Right atrium auricular region (tissue), 2 donors: ENCODE data around the gene GABPB2. TPM values are rescaled to one million over a fixed set of nuclear protein-coding genes. Genes with fewer than 3 reads are reported as not detected.

ENCODE experiments used
- DNase-seq: peaks from one replicate; pipeline ENCODE4 v3.0.0-alpha.2; 2019; ENCODE audit warnings: low spot score
- H3K27ac ChIP-seq, 2 donors: fragments of 200-600 bp; sonication (generic); 1 replicate in 1 of 2; 2 replicates in 1 of 2; pipeline ENCODE4 v1.5.1; 2016 to 2019
- H3K27me3 ChIP-seq, 2 donors: fragments of 200-600 bp; sonication (generic); one replicate each; pipeline versions ENCODE4 v1.5.1 to v1.6.0; 2017 to 2019
- H3K36me3 ChIP-seq: fragments of 200-600 bp; sonication (generic); one replicate; pipeline ENCODE4 v1.5.1; 2016
- H3K4me1 ChIP-seq, 2 donors: fragments of 200-600 bp; sonication (generic); one replicate each; pipeline versions ENCODE4 v1.5.1 to v1.6.0; 2017 to 2019
- H3K4me3 ChIP-seq, 2 donors: fragments of 200-600 bp; sonication (generic); 1 replicate in 1 of 2; 2 replicates in 1 of 2; pipeline ENCODE4 v1.5.1; 2017 to 2019; ENCODE audit warnings: mild to moderate bottlenecking in 1 of 2, moderate library complexity in 1 of 2
- H3K9me3 ChIP-seq, 2 donors: fragments of 200-600 bp; sonication (generic); one replicate each; pipeline ENCODE4 v1.5.1; 2019
- total RNA-seq, 2 donors: library from RNA; depleted of rRNA; stranded (reverse); fragments of >200 nt; gene quantifications; one replicate each; pipeline ENCODE4 v1.1.0, GENCODE V29; 2016
- TF ChIP-seq, protein P1 (sequence below), 2 donors: fragments of 200-600 bp; sonication (generic); IDR thresholded peaks; one replicate each; pipeline ENCODE4 v1.5.1; 2019; ENCODE audit warnings: antibody characterized with exemption in 2 of 2

The GABPB2 gene
- total RNA-seq, 2 donors from 2014 or later: 18.0 to 19.4 TPM

DNA sequence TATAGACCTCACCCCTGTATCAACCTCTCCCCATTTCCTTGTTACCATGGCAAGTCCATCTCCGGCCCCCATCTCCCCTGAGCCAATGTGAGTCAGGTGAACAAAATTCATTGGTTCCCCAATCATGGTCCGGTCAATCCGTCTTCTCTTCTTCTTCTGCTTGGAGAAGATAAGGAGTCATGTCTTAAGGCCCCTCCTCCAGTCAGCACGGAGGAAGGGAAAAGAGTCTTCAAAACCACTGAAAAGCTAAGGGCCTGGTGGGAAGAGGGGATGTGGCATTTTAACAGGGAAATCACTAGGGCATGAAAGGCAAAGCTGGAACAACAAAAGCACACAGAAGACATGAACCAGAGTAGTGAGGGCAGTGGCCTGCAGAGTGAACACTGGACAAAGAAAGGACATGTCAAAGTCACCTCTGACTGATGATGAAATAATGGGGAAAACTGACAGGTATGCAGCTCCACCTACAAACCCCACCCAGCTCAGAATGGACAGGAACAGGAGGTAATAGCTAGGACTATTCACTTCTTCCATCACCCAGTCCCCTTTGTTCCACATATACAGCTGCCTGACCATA is 15.5 kb upstream of the GABPB2 start:
- no peaks in the 10 kb centered on the region for H3K27me3 ChIP-seq
- TF ChIP-seq, protein P1, sequence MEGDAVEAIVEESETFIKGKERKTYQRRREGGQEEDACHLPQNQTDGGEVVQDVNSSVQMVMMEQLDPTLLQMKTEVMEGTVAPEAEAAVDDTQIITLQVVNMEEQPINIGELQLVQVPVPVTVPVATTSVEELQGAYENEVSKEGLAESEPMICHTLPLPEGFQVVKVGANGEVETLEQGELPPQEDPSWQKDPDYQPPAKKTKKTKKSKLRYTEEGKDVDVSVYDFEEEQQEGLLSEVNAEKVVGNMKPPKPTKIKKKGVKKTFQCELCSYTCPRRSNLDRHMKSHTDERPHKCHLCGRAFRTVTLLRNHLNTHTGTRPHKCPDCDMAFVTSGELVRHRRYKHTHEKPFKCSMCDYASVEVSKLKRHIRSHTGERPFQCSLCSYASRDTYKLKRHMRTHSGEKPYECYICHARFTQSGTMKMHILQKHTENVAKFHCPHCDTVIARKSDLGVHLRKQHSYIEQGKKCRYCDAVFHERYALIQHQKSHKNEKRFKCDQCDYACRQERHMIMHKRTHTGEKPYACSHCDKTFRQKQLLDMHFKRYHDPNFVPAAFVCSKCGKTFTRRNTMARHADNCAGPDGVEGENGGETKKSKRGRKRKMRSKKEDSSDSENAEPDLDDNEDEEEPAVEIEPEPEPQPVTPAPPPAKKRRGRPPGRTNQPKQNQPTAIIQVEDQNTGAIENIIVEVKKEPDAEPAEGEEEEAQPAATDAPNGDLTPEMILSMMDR (IDR thresholded peaks at IDR 0.05): no peak
- H3K9me3 ChIP-seq: no peaks in the 10 kb centered on the region
- peaks cover 0 to 42% of the 10 kb centered on the region in 2 donors for H3K4me1 ChIP-seq
- H3K27ac ChIP-seq: peak overlapping the region; percentile 32 to 96
- no peak for DNase-seq
- no peak overlapping the region for H3K4me3 ChIP-seq
- peaks cover 58% of the 10 kb centered on the region for H3K36me3 ChIP-seq

DNA sequence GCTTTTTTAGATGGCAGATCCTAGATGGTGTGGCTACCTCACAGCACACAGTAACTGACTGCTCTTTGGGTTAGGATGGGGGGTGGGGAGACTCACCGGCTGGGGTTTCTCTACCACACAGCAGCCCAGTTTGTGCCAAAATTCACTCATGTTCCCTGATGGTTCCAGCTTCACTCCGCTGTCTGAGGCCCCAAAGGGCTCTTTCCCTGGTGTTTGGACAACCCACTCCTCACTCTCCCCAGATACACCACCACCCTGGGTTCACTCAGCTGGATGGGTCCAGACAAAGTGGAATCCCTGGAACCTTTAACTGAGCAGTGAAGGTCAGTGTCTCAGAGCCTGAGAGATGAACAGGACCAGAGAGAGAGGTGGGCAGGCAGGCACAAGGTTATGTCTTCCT is 15.0 kb upstream of the GABPB2 start:
- peaks cover 56% of the 10 kb centered on the region for H3K36me3 ChIP-seq
- peaks cover 0 to 43% of the 10 kb centered on the region in 2 donors for H3K4me1 ChIP-seq
- H3K27me3 ChIP-seq: no peaks in the 10 kb centered on the region
- H3K9me3 ChIP-seq: no peaks in the 10 kb centered on the region
- TF ChIP-seq, protein P1 (IDR thresholded peaks at IDR 0.05): no peak
- peak overlapping the region; percentile 32 to 96 for H3K27ac ChIP-seq
- no peak overlapping the region for H3K4me3 ChIP-seq
- no peak for DNase-seq

DNA sequence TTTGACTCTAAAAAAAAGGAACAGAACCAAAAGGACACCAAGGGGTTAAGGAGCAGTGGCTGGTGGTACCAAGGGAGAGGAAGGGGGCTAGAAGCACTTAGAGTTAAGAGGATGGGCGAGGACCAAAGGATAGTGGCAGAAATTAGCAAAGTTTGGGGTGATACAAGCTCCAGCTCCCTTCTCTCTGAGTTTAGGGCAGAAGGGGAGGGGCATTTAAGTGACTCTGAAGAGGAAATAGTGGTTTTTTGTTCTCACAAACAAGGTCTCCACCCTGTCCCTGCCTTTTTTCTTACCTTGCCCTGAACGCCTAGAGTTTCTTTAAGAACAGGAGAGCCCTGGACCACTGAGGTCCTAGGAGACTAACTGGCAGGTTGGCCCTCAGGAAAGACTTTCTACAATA is 14.4 kb upstream of the GABPB2 start:
- Histone ChIP-seq H3K36me3 (peaks cover 52% of the 10 kb centered on the region), H3K27me3 (no peaks in the 10 kb centered on the region), H3K4me3 (peak overlapping the region in 1 of 2 donors; percentile 1)

DNA sequence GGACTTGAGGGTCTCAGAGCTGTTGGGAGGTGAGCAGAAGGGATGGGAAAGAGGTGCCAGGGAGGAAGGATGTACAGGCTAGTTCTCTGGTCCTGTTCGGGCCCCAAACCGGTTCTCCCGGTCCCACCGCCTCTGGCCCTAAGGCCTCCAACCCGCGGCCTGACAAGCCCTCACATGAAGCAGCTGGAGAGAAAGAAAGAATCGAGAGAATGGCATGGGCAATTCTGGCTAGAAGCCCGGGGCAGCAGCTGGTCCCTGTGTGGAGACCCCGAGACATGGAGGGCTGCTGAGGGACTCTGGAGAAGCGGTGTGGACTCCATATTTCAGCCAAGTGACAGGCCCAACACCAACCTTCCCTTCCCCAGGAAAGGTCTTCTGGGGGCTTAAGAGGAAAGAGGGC is 11.9 kb upstream of the GABPB2 start:
- H3K4me1 ChIP-seq: peaks cover 0 to 49% of the 10 kb centered on the region in 2 donors
- TF ChIP-seq, protein P1 (IDR thresholded peaks at IDR 0.05): no peak
- peak overlapping the region; percentile 96 to 98 for H3K27ac ChIP-seq
- H3K4me3 ChIP-seq: peak overlapping the region; percentile 86 to 94
- H3K36me3 ChIP-seq: peaks cover 27% of the 10 kb centered on the region
- H3K27me3 ChIP-seq: no peaks in the 10 kb centered on the region
- H3K9me3 ChIP-seq: no peaks in the 10 kb centered on the region
- no peak for DNase-seq

More for the DNA sequence above, 14.4 kb upstream of the GABPB2 start:
- H3K4me1 ChIP-seq: peaks cover 0 to 48% of the 10 kb centered on the region in 2 donors
- DNase-seq: no peak
- TF ChIP-seq, protein P1 (IDR thresholded peaks at IDR 0.05): no peak
- H3K9me3 ChIP-seq: no peaks in the 10 kb centered on the region
- peak overlapping the region; percentile 96 to 98 for H3K27ac ChIP-seq

DNA sequence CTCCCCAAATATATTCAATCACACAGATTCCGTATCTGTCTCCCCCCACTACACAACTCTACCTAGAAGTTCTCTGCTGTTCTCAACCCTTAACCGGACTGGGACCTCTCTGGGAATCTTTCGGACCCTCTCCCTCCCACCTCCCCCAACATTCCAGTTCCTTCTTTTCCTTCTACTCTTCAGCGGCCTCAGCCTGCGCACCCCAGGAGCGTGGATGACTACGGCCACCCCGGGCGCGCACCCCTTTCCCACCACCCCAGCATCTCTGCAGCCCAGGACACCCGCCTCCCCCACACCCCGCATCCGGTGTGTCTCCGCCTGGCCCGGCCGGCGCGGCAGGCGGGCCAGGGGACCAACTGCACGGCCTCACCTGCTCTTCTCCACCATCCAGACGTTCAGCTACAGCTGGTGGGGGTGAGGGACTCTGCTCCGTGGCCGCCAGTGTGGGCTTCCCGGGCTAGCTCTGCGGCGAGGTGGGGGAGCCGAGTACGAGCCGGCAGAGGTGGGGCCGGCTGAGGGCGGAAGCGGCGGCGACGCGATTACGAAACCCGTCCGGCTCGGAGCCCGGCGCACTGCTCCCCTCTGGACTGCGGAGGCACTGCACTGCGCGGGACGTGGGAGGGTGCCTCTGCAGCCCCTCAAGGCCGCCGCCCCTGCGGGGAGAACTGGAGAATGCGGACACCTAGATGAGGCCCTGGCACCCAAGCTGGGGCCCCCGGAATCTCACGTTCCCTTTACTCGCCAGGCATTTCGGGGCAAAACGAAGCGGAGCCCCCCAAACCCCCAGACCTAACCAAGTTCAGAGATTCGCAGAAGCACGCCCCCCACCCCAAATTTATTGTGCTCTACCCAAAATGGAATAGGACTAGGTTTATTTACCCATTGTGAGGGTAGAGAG is 11.2 kb upstream of the GABPB2 start, which contains the start of gene CDC42SE1:
CDC42SE1 (minus strand) TSS at position 514 of the 898 bp plus-strand sequence. CDS start 3,892 bp downstream, outside the sequence.
- Histone ChIP-seq H3K27ac (peak within 1 kb of the TSS; percentile 96 to 98), H3K9me3 (no peaks in the 10 kb centered on the region), H3K27me3 (no peaks in the 10 kb centered on the region), H3K4me1 (peaks cover 0 to 49% of the 10 kb centered on the region in 2 donors), H3K36me3 (peaks cover 20% of the 10 kb centered on the region), H3K4me3 (peak within 1 kb of the TSS; percentile 86 to 94)
- TF ChIP-seq, protein P1 (IDR thresholded peaks at IDR 0.05): peak; percentile 85 to 98
- peak; percentile 86 for DNase-seq
